Karpas-422 (cell line): ENCODE data around the gene RBM47. TPM values are rescaled to one million over a fixed set of nuclear protein-coding genes. Genes with fewer than 3 reads are reported as not detected.
A peak's percentile ranks its signal among the peaks of the same experiment; 100 is the strongest.
"Not testable (repeated sequence)": the region's sequence is repeated elsewhere in the genome, so short reads cannot be mapped to it uniquely, and the experiment has no call there.

Experiments
- DNase-seq: peaks from one replicate; pipeline ENCODE4 v3.0.0-alpha.2; 2015
- H2AFZ ChIP-seq: fragments of 200-600 bp; sonication (generic); 2 replicates; pipeline ENCODE4 v1.6.1; 2014; ENCODE audit warnings: antibody characterized with exemption, low read length, mixed read lengths
- H3K27ac ChIP-seq: fragments of 200-600 bp; sonication (generic); 2 replicates; pipeline ENCODE4 v1.5.1; 2014; ENCODE audit warnings: mild to moderate bottlenecking, low read length, moderate library complexity
- H3K27me3 ChIP-seq: fragments of 200-600 bp; sonication (generic); 2 replicates; pipeline ENCODE4 v1.6.1; 2014; ENCODE audit warnings: low read length, mixed read lengths
- H3K36me3 ChIP-seq: fragments of 200-600 bp; sonication (generic); 2 replicates; pipeline ENCODE4 v1.6.1; 2014; ENCODE audit warnings: low read length, mixed read lengths; ENCODE audit not compliant: insufficient read depth
- H3K4me1 ChIP-seq: fragments of 200-600 bp; sonication (generic); 2 replicates; pipeline ENCODE4 v1.6.1; 2014; ENCODE audit warnings: mild to moderate bottlenecking, low read length, mixed read lengths
- H3K4me2 ChIP-seq: fragments of 200-600 bp; sonication (generic); 2 replicates; pipeline ENCODE4 v1.6.1; 2014; ENCODE audit warnings: low read length, low read depth, mild to moderate bottlenecking; ENCODE audit not compliant: poor library complexity, severe bottlenecking
- H3K4me3 ChIP-seq: fragments of 200-600 bp; sonication (generic); 2 replicates; pipeline ENCODE4 v1.5.1; 2014; ENCODE audit warnings: mild to moderate bottlenecking, antibody characterized with exemption, low read length, mixed read lengths
- H3K79me2 ChIP-seq: fragments of 200-600 bp; sonication (generic); 2 replicates; pipeline ENCODE4 v1.6.1; 2014; ENCODE audit warnings: mild to moderate bottlenecking, low read length, mixed read lengths
- H3K9ac ChIP-seq: fragments of 200-600 bp; sonication (generic); 2 replicates; pipeline ENCODE4 v1.6.0; 2014; ENCODE audit warnings: low read length
- H3K9me2 ChIP-seq: fragments of 200-600 bp; sonication (generic), shearing (Covaris generic); replicated peaks from 2 replicates; pipeline ENCODE4 v1.6.0; 2014; ENCODE audit warnings: mild to moderate bottlenecking, low read length, moderate library complexity; ENCODE audit not compliant: insufficient read depth
- H3K9me3 ChIP-seq: fragments of 300-700, 200-600 bp; sonication (generic); 2 replicates; pipeline ENCODE4 v1.6.1; 2014; ENCODE audit warnings: low read length, mixed read lengths
- H4K20me1 ChIP-seq: fragments of 200-600 bp; sonication (generic); 2 replicates; pipeline ENCODE4 v1.6.1; 2014; ENCODE audit warnings: mild to moderate bottlenecking, antibody characterized with exemption, low read length, low read depth; ENCODE audit not compliant: insufficient read depth
- total RNA-seq: library from RNA; depleted of rRNA; stranded (reverse); fragments of >200 nt; shearing (Covaris generic); gene quantifications from 2 replicates; pipeline ENCODE4 v1.2.3, GENCODE V29; 2014; ENCODE audit warnings: low replicate concordance

The RBM47 gene
- total RNA-seq, 1 experiment from 2014 or later = not detected

- not testable (repeated sequence) for H4K20me1 ChIP-seq, H3K27me3 ChIP-seq, H3K9me2 ChIP-seq, H3K27ac ChIP-seq, H3K4me2 ChIP-seq, H3K4me1 ChIP-seq, H3K79me2 ChIP-seq, H3K4me3 ChIP-seq, H3K9ac ChIP-seq, H3K36me3 ChIP-seq, H3K9me3 ChIP-seq, H2AFZ ChIP-seq, DNase-seq
Observed at GRCh38 chr4:40561543-40562177, 68.0 kb downstream of the RBM47 start.

- no peaks in the 10 kb centered on the region for H4K20me1 ChIP-seq
- H3K27ac ChIP-seq = no peak overlapping the region
- no peak overlapping the region for H3K4me3 ChIP-seq
- H3K4me2 ChIP-seq = no peak overlapping the region
- no peaks in the 10 kb centered on the region; the same call in 1 of the 2 replicates for H3K4me1 ChIP-seq
- H3K79me2 ChIP-seq = no peaks in the 10 kb centered on the region
- H3K9me3 ChIP-seq = no peaks in the 10 kb centered on the region
- H3K27me3 ChIP-seq = no peaks in the 10 kb centered on the region
- no peak for DNase-seq
- H3K36me3 ChIP-seq = no peaks in the 10 kb centered on the region
- H3K9me2 ChIP-seq = no peaks in the 10 kb centered on the region
- H3K9ac ChIP-seq = no peak overlapping the region
- H2AFZ ChIP-seq = no peak overlapping the region
Observed at GRCh38 chr4:40559585-40560465, 69.8 kb downstream of the RBM47 start.

DNA sequence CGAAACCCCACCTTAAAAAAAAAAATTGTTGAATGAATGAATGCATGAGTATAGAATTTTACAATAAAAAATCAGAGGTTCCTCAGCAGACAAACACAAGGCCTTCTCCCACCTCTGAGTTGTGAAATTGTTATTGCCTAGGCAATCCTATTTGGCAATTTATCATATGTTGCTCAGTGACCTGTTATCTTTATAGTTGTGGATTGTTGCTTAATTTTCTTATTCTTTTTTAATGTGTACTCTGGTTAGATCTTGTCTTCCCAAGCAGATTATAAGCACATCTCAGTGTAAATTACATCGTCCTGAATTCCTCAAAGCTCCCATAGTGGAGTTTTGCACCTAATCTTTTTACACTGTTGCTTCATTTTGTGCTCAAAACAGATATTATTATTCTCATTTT, 71.9 kb downstream of the RBM47 start:
- Histone ChIP-seq H2AFZ (no peak overlapping the region), H3K79me2 (no peaks in the 10 kb centered on the region), H3K9me2 (no peaks in the 10 kb centered on the region), H3K9ac (no peak overlapping the region), H3K9me3 (no peaks in the 10 kb centered on the region), H3K4me3 (no peak overlapping the region), H3K4me2 (no peak overlapping the region), H3K27ac (no peak overlapping the region), H4K20me1 (no peaks in the 10 kb centered on the region), H3K27me3 (no peaks in the 10 kb centered on the region), H3K36me3 (no peaks in the 10 kb centered on the region), H3K4me1 (no peaks in the 10 kb centered on the region; the same call in 1 of the 2 replicates)
- DNase-seq = no peak

- Histone ChIP-seq H3K4me2 (no peak overlapping the region), H3K9me2 (no peaks in the 10 kb centered on the region), H3K4me1 (peaks cover 4% of the 10 kb centered on the region; the same call in 1 of the 2 replicates), H3K27me3 (no peaks in the 10 kb centered on the region), H3K36me3 (no peaks in the 10 kb centered on the region), H3K4me3 (no peak overlapping the region), H3K9ac (no peak overlapping the region), H2AFZ (no peak overlapping the region), H4K20me1 (no peaks in the 10 kb centered on the region), H3K9me3 (no peaks in the 10 kb centered on the region), H3K79me2 (no peaks in the 10 kb centered on the region), H3K27ac (no peak overlapping the region)
- DNase-seq = no peak
Observed at GRCh38 chr4:40555176-40555900, 74.3 kb downstream of the RBM47 start.

DNA sequence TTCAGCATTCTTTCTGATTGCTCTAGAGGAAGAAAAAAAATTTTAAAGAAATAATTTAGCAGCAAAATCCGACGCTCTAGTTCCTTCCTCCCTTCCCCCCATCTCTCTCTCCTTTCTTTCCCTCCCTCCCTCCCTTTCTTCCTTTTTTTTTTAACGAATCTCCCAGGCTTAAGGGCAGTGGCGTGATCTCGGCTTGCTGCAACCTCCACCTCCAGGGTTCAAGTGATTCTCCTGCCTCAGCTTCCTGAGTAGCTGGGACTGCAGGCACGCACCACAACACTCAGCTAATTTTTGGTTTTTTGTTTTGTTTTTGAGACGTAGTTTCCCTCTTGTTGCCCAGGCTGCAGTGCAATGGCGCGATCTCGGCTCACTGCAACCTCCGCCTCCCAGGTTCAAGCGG, 75.0 kb downstream of the RBM47 start:
- H3K36me3 ChIP-seq, H3K4me2 ChIP-seq, H3K4me3 ChIP-seq, DNase-seq, H3K27ac ChIP-seq, H3K9me2 ChIP-seq, H2AFZ ChIP-seq, H3K4me1 ChIP-seq, H3K27me3 ChIP-seq, H3K79me2 ChIP-seq, H3K9ac ChIP-seq, H3K9me3 ChIP-seq, H4K20me1 ChIP-seq: not testable (repeated sequence)

DNA sequence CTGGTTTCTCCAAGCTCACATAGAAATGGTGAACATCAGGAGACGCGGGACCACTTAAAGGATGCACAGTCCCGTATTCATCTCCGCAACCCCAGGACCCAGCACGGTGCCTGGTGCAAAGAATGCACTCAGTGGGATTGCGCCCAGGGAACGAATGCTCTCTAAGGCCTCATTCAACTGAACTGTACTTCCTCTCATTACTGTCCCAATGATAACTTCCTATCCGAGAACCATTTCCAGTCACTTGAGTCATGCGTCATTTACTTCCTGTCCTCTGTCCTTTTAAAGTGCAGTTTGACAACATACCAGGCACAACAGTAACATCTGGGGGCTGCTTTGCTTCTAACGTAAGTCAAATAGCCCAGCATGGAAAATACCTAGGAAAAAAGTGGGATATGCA, 75.7 kb downstream of the RBM47 start:
- Histone ChIP-seq H3K27ac (no peak overlapping the region), H3K4me1 (peaks cover 4% of the 10 kb centered on the region; the same call in 1 of the 2 replicates), H3K9me3 (no peaks in the 10 kb centered on the region), H3K4me2 (no peak overlapping the region), H3K9ac (no peak overlapping the region), H4K20me1 (no peaks in the 10 kb centered on the region), H3K4me3 (no peak overlapping the region), H3K9me2 (no peaks in the 10 kb centered on the region), H3K27me3 (no peaks in the 10 kb centered on the region), H3K79me2 (no peaks in the 10 kb centered on the region), H2AFZ (no peak overlapping the region), H3K36me3 (no peaks in the 10 kb centered on the region)
- DNase-seq = no peak

DNA sequence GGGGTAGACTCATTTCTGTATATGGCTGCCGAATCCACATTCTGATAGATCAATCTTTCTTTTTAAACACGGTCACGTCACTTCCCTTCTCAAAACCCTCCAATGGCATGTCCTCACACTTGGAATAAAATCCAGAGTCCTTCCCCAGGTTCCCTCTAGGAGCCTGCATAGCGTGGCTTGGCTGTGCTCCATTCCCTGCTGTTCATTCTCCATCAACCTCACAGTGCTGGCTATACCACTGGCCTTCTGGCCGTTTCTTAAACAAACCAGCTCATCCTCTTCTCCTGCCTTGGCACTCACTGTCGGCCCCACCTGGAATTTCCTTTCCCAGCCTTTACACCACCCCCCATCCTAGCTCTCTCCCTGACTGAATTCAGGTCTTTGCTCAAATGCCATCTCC, 77.1 kb downstream of the RBM47 start:
- Histone ChIP-seq H3K9me2 (no peaks in the 10 kb centered on the region), H3K79me2 (no peaks in the 10 kb centered on the region), H3K4me2 (no peak overlapping the region), H3K4me1 (peaks cover 4% of the 10 kb centered on the region; the same call in 1 of the 2 replicates), H3K9me3 (no peaks in the 10 kb centered on the region), H3K36me3 (no peaks in the 10 kb centered on the region), H3K27me3 (no peaks in the 10 kb centered on the region), H2AFZ (no peak overlapping the region), H3K27ac (no peak overlapping the region), H4K20me1 (no peaks in the 10 kb centered on the region), H3K9ac (no peak overlapping the region), H3K4me3 (no peak overlapping the region)
- no peak for DNase-seq

- H3K4me2 ChIP-seq = peak overlapping the region; percentile 54
- H3K9ac ChIP-seq, H3K27ac ChIP-seq, H3K4me1 ChIP-seq, H3K9me3 ChIP-seq, DNase-seq, H3K9me2 ChIP-seq, H3K36me3 ChIP-seq, H3K4me3 ChIP-seq, H2AFZ ChIP-seq, H4K20me1 ChIP-seq, H3K79me2 ChIP-seq, H3K27me3 ChIP-seq: not testable (repeated sequence)
Observed at GRCh38 chr4:40551568-40552136, 78.0 kb downstream of the RBM47 start.
